ENCODE data around the gene FMN2. TPM values are rescaled to one million over a fixed set of nuclear protein-coding genes. Genes with fewer than 3 reads are reported as not detected.
A peak's percentile ranks its signal among the peaks of the same experiment; 100 is the strongest.

The FMN2 gene
- total RNA-seq, 4 donors from 2014 or later = 3.6 to 35.5 (median 5.6) TPM

- Histone ChIP-seq H3K4me1 (peaks cover 0 to 39% (median 10%) of the 10 kb centered on the region in 4 donors), H3K27ac (peak overlapping the region in 3 of 4 donors; percentile 14 to 58 (median 52)), H3K9me3 (no peaks in the 10 kb centered on the region), H3K36me3 (no peaks in the 10 kb centered on the region), H3K4me3 (no peak overlapping the region), H3K27me3 (no peaks in the 10 kb centered on the region)
- peak; percentile 11 for DNase-seq
- 48 to 53% methylated on average over 5 to 7 of the region's 7 CpGs for WGBS, 2 donors (ENCODE audit: low coverage in 1 of 2)
- intact Hi-C loops (cut with DNase I; ENCODE audit: low total_unique reads) (no loop called here), in situ Hi-C loops (cut with MboI; ENCODE audit: low pct_ligation_motif_present in 1 of 4, low pct_unique_long_range_greater_than_20kb in 1 of 4, low sequenced_read_pairs in 3 of 4) (no loop called here)
- TF ChIP-seq POLR2AphosphoS5 (IDR thresholded peaks at IDR 0.05) = no peak
- TF ChIP-seq EP300 (IDR thresholded peaks at IDR 0.05; ENCODE audit: low read depth) = no peak
- TF ChIP-seq, protein P1, sequence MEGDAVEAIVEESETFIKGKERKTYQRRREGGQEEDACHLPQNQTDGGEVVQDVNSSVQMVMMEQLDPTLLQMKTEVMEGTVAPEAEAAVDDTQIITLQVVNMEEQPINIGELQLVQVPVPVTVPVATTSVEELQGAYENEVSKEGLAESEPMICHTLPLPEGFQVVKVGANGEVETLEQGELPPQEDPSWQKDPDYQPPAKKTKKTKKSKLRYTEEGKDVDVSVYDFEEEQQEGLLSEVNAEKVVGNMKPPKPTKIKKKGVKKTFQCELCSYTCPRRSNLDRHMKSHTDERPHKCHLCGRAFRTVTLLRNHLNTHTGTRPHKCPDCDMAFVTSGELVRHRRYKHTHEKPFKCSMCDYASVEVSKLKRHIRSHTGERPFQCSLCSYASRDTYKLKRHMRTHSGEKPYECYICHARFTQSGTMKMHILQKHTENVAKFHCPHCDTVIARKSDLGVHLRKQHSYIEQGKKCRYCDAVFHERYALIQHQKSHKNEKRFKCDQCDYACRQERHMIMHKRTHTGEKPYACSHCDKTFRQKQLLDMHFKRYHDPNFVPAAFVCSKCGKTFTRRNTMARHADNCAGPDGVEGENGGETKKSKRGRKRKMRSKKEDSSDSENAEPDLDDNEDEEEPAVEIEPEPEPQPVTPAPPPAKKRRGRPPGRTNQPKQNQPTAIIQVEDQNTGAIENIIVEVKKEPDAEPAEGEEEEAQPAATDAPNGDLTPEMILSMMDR (IDR thresholded peaks at IDR 0.05) = no peak
Measured at GRCh38 chr1:240282061-240282830, 190.6 kb downstream of the FMN2 start.

DNA sequence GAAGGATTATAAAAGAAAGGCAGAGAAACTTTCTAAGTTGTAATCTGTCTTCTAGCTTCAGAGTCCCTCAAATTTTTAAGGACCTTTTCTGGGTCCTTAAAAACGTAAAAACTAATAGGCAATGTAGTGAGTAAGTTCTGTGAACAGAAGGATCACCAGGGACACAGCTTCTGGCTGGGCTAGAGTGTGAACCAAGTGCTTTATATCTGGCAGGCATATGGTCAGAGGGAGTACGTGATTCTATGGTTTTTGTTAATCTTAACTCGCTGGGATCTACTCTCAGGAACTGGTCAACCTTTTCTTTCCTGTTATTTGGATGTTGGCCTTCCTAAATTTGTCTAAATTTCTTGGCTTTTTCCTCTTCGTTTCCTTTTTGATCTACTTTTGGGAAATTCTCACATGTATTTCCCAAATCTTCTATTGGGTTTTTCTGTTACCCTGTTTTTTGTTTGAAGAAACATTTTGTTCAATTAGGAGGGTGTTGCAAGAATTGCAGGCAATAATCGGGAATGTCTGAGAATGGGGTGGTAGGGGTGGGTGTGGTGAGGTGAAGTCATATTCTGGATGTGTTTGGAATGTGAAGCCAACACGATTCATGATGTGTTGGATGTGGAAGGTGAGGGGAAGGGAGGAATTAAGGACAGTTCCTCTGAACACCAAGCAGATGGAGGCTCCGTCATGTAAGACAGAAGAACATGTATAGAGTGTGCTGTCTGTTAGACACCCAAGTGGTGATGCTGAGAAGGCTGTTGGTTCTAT lies 193.2 kb downstream of the FMN2 start:
- H3K27ac ChIP-seq = no peak overlapping the region
- WGBS, 2 donors (ENCODE audit: low coverage in 1 of 2) = 72 to 77% methylated on average over 7 of the region's 7 CpGs
- H3K36me3 ChIP-seq = no peaks in the 10 kb centered on the region
- H3K9me3 ChIP-seq = no peaks in the 10 kb centered on the region
- H3K4me3 ChIP-seq = no peak overlapping the region
- no peak for TF ChIP-seq POLR2A (IDR thresholded peaks at IDR 0.05)
- TF ChIP-seq EP300 (IDR thresholded peaks at IDR 0.05; ENCODE audit: low read depth) = no peak
- in situ Hi-C loops (cut with MboI; ENCODE audit: low pct_ligation_motif_present in 1 of 4, low pct_unique_long_range_greater_than_20kb in 1 of 4, low sequenced_read_pairs in 3 of 4) (no loop called here), intact Hi-C loops (cut with DNase I; ENCODE audit: low total_unique reads) (no loop called here)
- no peak for DNase-seq
- H3K27me3 ChIP-seq = no peaks in the 10 kb centered on the region
- H3K4me1 ChIP-seq = peaks cover 0 to 33% (median 10%) of the 10 kb centered on the region in 4 donors

DNA sequence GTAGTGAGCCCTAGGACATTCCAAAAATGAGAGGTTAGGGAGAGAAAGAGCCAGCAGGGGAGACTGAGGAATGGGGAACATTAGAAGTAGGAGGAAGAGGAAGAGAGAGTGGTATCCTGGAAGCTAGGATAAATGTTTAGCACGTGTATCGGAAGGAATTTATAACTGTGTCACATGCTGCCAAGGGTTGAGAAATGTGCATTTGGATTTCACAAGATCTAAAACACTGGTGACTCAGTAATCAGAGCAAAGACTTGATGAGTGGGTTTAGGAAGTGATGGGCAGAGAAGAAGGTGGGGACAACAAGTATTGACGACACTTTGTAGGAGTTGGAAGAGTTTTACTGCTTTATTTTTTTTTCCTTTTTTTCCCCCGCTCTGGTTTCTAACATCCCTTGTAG lies 193.9 kb downstream of the FMN2 start:
- H3K27ac ChIP-seq = no peak overlapping the region
- H3K4me3 ChIP-seq = no peak overlapping the region

DNA sequence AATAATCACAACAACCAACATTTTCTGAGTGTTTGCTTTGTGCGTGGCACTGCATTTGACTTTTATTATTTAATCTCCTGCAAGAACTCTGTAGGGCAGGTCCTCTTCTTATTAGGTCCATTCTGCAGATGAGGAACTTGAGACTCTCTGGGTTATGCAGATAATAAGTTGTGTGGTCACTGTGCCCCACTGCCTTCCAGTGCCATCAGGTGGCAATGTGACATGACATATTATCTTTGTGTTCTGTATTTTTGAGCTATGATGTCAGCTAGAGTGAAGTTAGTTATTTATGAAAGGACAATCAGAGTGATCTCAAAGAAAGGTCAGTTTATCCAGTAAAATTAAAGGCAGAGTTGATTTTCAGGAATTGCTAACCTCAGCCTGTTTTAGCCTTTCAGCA lies 196.0 kb downstream of the FMN2 start:
- Histone ChIP-seq H3K4me1 (peaks cover 0 to 8% (median 4%) of the 10 kb centered on the region in 4 donors), H3K27ac (no peak overlapping the region), H3K9me3 (no peaks in the 10 kb centered on the region), H3K4me3 (no peak overlapping the region), H3K36me3 (no peaks in the 10 kb centered on the region), H3K27me3 (no peaks in the 10 kb centered on the region)
- intact Hi-C loops (cut with DNase I; ENCODE audit: low total_unique reads) = no loop called here
- no peak for TF ChIP-seq POLR2A (IDR thresholded peaks at IDR 0.05)
- no peak for TF ChIP-seq POLR2AphosphoS5 (IDR thresholded peaks at IDR 0.05)
- no peak for TF ChIP-seq EP300 (IDR thresholded peaks at IDR 0.05; ENCODE audit: low read depth)
- TF ChIP-seq, protein P1 (IDR thresholded peaks at IDR 0.05) = no peak
- in situ Hi-C loops (cut with MboI; ENCODE audit: low pct_ligation_motif_present in 1 of 4, low pct_unique_long_range_greater_than_20kb in 1 of 4, low sequenced_read_pairs in 3 of 4) = no loop called here
- DNase-seq = no peak
- WGBS, 2 donors (ENCODE audit: low coverage in 1 of 2) = 81 to 100% methylated on average over 1 of the region's 1 CpG

More for the DNA sequence above, 193.9 kb downstream of the FMN2 start:
- peaks cover 0 to 26% (median 8%) of the 10 kb centered on the region in 4 donors for H3K4me1 ChIP-seq
- 80 to 81% methylated on average over 4 of the region's 4 CpGs for WGBS, 2 donors (ENCODE audit: low coverage in 1 of 2)
- no peaks in the 10 kb centered on the region for H3K36me3 ChIP-seq
- intact Hi-C loops (cut with DNase I; ENCODE audit: low total_unique reads) = no loop called here
- no peak for DNase-seq
- no peak for TF ChIP-seq POLR2A (IDR thresholded peaks at IDR 0.05)
- TF ChIP-seq, protein P1 (IDR thresholded peaks at IDR 0.05) = no peak
- no peak for TF ChIP-seq POLR2AphosphoS5 (IDR thresholded peaks at IDR 0.05)
- TF ChIP-seq EP300 (IDR thresholded peaks at IDR 0.05; ENCODE audit: low read depth) = no peak
- H3K9me3 ChIP-seq = no peaks in the 10 kb centered on the region
- in situ Hi-C loops (cut with MboI; ENCODE audit: low pct_ligation_motif_present in 1 of 4, low pct_unique_long_range_greater_than_20kb in 1 of 4, low sequenced_read_pairs in 3 of 4) = no loop called here
- H3K27me3 ChIP-seq = no peaks in the 10 kb centered on the region
